Endometrial microvascular endothelial cells (primary cell): ENCODE data around the gene HYAL1. TPM values are rescaled to one million over a fixed set of nuclear protein-coding genes. Genes with fewer than 3 reads are reported as not detected.
"Not testable (repeated sequence)": the region's sequence is repeated elsewhere in the genome, so short reads cannot be mapped to it uniquely, and the experiment has no call there.

Experiments used
- in situ Hi-C: cut with HindIII; loops from 2 replicates; pipeline ENCODE4 v1.10.0; 2017; ENCODE audit warnings: low sequenced_read_pairs, low pct_unique_long_range_greater_than_20kb; ENCODE audit errors: inconsistent ontology term
- total RNA-seq: library from RNA; depleted of rRNA; stranded (reverse); fragments of >200 nt; gene quantifications from one replicate; pipeline ENCODE4 v1.2.3, GENCODE V29; 2015; ENCODE audit errors: inconsistent ontology term

The HYAL1 gene
- total RNA-seq, 1 donor from 2014 or later: 10.3 TPM

GRCh38 chr3:50321336-50322114, 18.2 kb upstream of the HYAL1 start:
- in situ Hi-C loops: no loop called here

- in situ Hi-C loops: no loop called here
Measured at GRCh38 chr3:50320853-50321335, 17.5 kb upstream of the HYAL1 start.

- in situ Hi-C loops: no loop called here
Measured at GRCh38 chr3:50319894-50320625, 16.7 kb upstream of the HYAL1 start.

DNA sequence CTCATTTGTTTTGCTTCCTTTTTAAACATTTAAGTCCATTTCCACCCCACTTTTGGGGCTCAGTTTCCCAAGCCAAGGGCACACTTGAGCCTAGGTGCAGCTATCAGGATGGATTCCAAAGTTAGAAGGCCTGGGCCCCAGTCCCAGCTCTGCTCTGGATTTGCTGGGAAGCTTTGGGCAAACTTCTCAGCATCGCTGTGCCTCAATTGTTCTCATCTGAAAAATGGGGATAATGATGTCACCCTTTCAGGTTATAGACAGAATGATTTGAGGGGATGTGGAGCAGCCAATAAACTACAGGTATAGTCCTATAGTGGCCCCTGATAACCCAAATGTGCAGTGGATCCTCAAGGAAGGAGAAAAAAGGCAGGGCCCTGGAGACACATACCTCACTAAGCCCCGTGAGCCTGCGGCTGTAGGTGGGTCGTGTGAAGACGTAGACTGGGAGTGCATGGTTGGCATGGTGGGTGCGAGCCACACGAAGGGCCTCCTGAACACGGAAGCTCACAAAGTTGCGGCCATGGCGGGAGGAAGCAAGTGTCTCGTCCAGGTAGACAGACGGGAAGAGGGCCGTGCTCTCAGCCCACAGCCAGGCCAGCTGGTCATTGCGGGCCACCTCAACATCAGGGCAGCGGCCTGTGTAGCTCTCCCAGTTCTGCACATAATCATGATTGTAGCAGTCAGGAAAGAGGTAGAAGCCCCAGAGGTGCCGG, 16.0 kb upstream of the HYAL1 start:
- in situ Hi-C loops: no loop called here

DNA sequence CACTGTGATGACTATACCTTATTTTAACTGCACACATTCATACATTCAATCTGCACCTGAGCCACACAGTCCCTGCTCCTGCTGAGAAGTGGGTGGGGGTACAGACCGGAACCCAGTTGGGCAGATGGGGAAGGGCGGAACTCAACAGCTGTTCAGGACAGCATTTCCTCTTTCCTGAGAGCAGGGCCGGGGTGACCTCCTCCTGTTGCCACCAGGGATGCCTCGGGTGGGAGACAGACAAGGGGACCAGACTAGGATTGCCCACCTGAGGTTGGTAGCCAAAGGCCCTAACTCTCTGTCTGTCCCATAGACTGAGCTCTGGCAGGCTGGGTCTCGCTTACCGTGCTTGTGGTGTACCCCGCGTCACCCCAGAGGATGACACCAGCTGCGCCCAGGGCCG, 15.2 kb upstream of the HYAL1 start:
- in situ Hi-C loops: no loop called here

GRCh38 chr3:50318163-50318562, 14.8 kb upstream of the HYAL1 start:
- in situ Hi-C loops: no loop called here

GRCh38 chr3:50317300-50317699, 13.9 kb upstream of the HYAL1 start:
- in situ Hi-C loops: no loop called here

- in situ Hi-C loops: no loop called here
Measured at GRCh38 chr3:50316657-50317242, 13.4 kb upstream of the HYAL1 start.

DNA sequence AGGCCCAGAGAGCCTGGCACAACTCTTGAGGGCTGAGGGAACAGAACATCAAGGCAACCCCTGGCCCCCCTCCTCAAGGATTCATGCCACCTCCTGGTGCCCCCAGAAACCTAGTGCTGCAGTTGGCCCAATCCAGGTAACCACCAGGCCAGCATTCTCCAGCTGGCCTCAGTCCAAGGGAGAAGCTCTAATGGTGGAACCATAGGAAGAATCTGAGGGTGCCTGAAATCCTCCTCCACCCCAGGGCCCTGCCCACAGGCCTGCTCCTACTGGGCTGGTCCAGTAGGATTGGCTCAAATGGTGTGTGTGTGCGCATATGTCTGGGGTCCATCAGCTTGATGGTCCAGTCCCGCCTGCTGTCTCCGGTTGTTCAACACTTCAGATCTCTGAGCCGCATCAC, 11.4 kb upstream of the HYAL1 start:
- in situ Hi-C loops: no loop called here

GRCh38 chr3:50314342-50314741, 11.0 kb upstream of the HYAL1 start:
- in situ Hi-C loops: no loop called here

DNA sequence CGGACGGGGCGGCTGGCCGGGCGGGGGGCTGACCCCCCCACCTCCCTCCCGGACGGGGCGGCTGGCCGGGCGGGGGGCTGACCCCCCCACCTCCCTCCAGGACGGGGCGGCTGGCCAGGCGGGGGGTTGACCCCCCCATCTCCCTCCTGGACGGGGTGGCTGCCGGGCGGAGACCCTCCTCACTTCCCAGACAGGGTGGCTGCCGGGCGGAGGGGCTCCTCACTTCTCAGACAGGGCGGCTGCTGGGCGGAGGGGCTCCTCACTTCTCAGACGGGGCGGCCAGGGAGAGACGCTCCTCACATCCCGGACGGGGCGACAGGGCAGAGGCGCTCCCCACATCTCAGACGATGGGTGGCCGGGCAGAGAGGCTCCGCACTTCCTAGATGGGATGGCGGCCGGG, 8.7 kb upstream of the HYAL1 start:
- in situ Hi-C loops: not testable (repeated sequence)

DNA sequence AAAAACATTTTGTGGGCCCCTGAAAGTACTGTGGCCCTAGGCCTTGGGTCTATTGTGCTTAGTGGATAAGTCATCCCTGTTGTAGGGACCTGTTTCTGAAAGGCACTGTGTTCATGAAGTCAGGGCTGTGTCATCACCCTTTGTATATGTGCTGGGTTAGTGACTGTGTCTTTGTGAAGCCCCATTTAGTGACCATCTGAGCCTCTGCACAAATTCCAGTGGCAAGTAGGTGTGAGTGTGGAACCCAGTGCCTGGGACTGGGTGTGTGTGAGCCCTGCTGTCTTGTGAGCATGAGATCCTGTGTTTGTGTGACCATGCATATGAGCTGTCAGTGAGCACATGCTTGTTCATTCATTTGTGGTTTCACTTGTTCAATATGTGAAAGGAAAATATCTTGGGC, 1.2 kb upstream of the HYAL1 start:
- in situ Hi-C loops: no loop called here

DNA sequence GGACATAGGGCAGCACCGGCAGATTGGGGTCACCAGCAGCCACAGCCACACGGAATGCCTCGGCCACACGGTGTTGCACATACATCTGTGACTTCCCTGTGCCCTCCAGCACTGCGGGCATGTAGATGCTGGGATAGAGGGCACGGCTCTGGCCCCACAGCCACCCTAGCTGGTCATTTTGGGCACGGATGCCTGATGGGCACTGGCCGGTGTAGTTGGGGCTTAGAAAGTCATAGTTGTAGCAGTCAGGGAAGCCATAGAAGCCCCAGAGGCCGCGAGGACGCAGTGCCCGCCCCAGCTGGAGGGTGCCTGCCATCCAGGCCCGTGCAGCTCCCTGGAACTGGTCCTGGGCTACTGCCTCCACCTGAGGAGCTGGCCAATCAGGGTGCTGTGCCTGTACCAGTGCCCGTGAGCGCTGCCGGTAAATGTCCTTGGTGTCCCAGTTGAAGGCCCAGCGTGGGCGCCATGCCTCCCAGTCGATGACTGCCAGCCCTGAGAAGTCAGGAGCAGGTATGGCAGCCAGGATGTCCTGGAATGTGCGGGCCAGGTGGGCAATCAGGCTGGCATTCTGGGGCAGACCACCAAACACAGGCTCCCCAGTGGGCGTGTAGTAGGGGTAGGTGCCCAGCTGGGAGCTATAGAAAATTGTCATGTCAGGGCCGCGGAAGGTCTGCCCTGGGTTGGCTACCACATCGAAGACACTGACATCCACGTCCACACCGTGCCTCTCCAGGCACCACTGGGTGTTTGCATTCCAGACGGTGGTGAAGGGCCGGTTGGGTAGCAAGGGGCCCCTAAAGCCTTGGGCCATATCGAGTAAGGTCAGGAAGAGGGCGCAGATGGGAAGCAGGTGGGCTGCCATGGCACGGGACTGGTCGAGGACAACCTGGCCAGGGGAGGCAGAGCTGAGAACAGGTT, 1.0 kb downstream of the HYAL1 start:
- in situ Hi-C loops: no loop called here

- in situ Hi-C loops: no loop called here
Measured at GRCh38 chr3:50300681-50301254, 2.6 kb downstream of the HYAL1 start.

- in situ Hi-C loops: no loop called here
Measured at GRCh38 chr3:50299929-50300680, 3.3 kb downstream of the HYAL1 start.

DNA sequence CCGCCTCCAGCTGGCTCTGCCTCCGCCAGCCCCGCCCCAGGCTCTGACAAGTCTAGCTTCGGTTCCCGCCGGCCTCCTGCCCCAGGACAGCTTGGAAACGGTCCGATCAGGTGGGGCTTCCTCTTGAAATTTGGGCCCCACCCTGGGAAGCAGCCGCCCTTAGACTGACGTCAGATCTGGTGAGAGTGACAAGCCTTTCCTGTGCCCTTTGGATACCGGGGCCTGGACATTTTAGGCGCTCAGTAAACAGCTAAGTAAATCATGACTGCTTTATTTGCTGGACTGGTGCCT, 3.8 kb downstream of the HYAL1 start:
- in situ Hi-C loops: no loop called here

DNA sequence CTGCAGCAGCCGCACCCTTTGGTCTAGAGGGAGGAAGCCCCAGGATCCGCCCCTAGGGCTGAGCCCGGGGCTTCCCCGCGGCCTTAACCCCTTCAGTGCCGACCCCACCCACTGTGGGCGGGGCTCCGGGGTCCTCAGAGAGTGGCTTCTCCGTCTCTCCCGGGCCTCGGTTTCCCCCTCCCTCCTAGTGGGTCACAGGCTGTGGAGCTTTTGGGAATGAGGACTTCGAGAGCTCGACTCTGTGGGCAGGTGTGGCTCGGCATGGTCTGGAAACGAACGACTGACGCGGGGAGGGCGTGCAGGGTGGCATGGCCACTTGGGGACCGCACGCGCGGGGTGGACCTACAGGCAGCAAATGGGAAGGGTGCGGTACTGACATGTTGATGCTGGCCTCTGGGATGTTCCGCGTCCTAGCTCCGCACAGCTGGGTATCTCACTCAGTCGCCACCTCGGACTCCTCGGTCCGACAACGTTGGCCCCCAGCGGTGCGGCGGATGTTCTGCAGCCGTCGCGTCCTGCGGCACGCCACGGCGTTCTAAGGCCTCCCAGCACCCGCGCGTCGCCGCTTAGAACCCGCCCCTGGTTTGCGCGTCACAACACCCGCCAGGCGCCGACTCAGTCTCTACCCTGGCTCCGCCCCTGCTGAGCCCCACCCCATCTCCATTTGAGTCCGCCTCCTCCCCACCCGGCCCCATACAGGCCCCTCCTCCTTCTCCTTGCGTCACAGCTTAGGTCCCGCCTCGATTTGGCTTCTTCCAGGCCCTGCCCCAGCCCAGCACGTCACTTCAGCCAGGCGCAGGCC, 4.3 kb downstream of the HYAL1 start, which contains the start of the genes HYAL3 and NAA80:
Gene HYAL3, minus strand, starts transcription at position 570 of the 802 bp plus-strand sequence. CDS start 3,803 bp downstream, outside the sequence.
Gene NAA80, minus strand, starts transcription at position 570 of the 802 bp plus-strand sequence. CDS start 1,942 bp downstream, outside the sequence.
- in situ Hi-C loops: no loop called here
